ENCODE measurements around the gene RAF1. TPM values are rescaled to one million over a fixed set of nuclear protein-coding genes. Genes with fewer than 3 reads are reported as not detected.

Gene RAF1
- total and polyA plus RNA-seq, 2 of the 13 experiments (the other 11 are each of a cell fraction or from before 2014, with no cell fraction given), result 72.2 to 91.4 TPM

DNA sequence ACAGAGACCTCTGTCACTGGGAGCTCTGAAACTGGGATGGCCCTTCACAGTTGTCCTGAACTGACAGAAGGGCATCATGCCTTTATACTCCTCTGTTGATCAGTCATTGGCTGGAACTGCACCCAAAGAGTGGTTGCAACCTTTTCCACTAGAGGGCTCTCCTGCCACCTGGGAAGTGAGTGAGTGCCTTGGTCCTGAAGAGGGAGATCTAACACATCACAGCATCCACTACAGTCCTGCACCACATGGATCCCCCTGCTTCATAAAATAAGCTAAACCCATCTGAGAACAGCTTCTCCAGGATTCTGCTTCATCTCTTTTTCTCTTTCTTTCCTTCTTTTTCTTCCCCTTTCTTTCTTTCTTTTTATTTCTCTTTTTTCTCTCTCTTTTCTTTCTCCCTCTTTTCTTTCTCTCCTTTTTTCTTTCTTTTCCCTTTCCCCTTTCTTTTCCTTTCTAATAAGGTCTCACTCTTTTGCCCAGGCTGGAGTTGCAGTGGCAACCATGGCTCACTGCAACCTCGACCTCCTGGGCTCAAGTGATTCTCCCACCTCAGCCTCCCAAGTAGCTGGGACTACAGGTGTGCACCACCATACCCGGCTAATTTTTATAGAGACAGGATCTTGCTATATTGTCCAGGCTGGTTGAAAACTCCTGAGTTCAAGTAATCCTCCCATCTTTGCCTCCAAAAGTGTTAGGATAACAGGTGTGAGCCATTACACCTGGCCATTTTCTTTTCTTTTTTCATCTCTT is 42.8 kb upstream of the RAF1 start (continued):
- TF ChIP-seq ZNF180 (CRISPR knock-in tag; IDR thresholded peaks at IDR 0.05; ENCODE audit: borderline replicate concordance, low read depth) (no peak), ZFP1 (CRISPR knock-in tag; IDR thresholded peaks at IDR 0.05) (no peak), ZNF629 (CRISPR knock-in tag; conservative IDR thresholded peaks at IDR 0.05) (no peak), PHF21A (CRISPR knock-in tag; IDR thresholded peaks at IDR 0.05) (no peak), ZNF12 (CRISPR knock-in tag; IDR thresholded peaks at IDR 0.05) (no peak), GPN1 (CRISPR knock-in tag; IDR thresholded peaks at IDR 0.05; ENCODE audit: borderline replicate concordance) (no peak), RAD21 (CRISPR knock-in tag; IDR thresholded peaks at IDR 0.05) (peak; percentile 68), RXRB (CRISPR knock-in tag; IDR thresholded peaks at IDR 0.05; ENCODE audit: borderline replicate concordance) (no peak), ZNF703 (CRISPR knock-in tag; IDR thresholded peaks at IDR 0.05; ENCODE audit: borderline replicate concordance) (no peak), BORCS8-MEF2B (CRISPR knock-in tag; IDR thresholded peaks at IDR 0.05) (no peak), SMYD3 (CRISPR knock-in tag; IDR thresholded peaks at IDR 0.05) (no peak), ARNT (IDR thresholded peaks at IDR 0.05) (no peak), DMAP1 (CRISPR knock-in tag; IDR thresholded peaks at IDR 0.05) (no peak), CEBPG (CRISPR knock-in tag; IDR thresholded peaks at IDR 0.05) (no peak), ZNF350 (CRISPR knock-in tag; IDR thresholded peaks at IDR 0.05; ENCODE audit: borderline replicate concordance, low read depth) (no peak), ZNF557 (CRISPR knock-in tag; IDR thresholded peaks at IDR 0.05) (no peak), ELF4 (CRISPR knock-in tag; IDR thresholded peaks at IDR 0.05; ENCODE audit: borderline replicate concordance) (no peak)
- TF ChIP-seq, protein P1, sequence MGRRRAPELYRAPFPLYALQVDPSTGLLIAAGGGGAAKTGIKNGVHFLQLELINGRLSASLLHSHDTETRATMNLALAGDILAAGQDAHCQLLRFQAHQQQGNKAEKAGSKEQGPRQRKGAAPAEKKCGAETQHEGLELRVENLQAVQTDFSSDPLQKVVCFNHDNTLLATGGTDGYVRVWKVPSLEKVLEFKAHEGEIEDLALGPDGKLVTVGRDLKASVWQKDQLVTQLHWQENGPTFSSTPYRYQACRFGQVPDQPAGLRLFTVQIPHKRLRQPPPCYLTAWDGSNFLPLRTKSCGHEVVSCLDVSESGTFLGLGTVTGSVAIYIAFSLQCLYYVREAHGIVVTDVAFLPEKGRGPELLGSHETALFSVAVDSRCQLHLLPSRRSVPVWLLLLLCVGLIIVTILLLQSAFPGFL (CRISPR knock-in tag; IDR thresholded peaks at IDR 0.05), result no peak
- TF ChIP-seq, protein P2, sequence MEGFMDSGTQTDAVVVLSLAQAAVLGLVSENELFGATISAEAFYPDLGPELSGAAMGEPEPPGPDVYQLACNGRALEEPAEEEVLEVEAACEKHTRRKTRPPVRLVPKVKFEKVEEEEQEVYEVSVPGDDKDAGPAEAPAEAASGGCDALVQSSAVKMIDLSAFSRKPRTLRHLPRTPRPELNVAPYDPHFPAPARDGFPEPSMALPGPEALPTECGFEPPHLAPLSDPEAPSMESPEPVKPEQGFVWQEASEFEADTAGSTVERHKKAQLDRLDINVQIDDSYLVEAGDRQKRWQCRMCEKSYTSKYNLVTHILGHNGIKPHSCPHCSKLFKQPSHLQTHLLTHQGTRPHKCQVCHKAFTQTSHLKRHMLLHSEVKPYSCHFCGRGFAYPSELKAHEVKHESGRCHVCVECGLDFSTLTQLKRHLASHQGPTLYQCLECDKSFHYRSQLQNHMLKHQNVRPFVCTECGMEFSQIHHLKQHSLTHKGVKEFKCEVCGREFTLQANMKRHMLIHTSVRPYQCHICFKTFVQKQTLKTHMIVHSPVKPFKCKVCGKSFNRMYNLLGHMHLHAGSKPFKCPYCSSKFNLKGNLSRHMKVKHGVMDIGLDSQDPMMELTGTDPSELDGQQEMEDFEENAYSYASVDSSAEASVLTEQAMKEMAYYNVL (CRISPR knock-in tag; IDR thresholded peaks at IDR 0.05; ENCODE audit: borderline replicate concordance), result no peak
- TF ChIP-seq, protein P3, sequence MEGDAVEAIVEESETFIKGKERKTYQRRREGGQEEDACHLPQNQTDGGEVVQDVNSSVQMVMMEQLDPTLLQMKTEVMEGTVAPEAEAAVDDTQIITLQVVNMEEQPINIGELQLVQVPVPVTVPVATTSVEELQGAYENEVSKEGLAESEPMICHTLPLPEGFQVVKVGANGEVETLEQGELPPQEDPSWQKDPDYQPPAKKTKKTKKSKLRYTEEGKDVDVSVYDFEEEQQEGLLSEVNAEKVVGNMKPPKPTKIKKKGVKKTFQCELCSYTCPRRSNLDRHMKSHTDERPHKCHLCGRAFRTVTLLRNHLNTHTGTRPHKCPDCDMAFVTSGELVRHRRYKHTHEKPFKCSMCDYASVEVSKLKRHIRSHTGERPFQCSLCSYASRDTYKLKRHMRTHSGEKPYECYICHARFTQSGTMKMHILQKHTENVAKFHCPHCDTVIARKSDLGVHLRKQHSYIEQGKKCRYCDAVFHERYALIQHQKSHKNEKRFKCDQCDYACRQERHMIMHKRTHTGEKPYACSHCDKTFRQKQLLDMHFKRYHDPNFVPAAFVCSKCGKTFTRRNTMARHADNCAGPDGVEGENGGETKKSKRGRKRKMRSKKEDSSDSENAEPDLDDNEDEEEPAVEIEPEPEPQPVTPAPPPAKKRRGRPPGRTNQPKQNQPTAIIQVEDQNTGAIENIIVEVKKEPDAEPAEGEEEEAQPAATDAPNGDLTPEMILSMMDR (CRISPR knock-in tag; IDR thresholded peaks at IDR 0.05), result peak; percentile 90
- TF ChIP-seq, protein P4, sequence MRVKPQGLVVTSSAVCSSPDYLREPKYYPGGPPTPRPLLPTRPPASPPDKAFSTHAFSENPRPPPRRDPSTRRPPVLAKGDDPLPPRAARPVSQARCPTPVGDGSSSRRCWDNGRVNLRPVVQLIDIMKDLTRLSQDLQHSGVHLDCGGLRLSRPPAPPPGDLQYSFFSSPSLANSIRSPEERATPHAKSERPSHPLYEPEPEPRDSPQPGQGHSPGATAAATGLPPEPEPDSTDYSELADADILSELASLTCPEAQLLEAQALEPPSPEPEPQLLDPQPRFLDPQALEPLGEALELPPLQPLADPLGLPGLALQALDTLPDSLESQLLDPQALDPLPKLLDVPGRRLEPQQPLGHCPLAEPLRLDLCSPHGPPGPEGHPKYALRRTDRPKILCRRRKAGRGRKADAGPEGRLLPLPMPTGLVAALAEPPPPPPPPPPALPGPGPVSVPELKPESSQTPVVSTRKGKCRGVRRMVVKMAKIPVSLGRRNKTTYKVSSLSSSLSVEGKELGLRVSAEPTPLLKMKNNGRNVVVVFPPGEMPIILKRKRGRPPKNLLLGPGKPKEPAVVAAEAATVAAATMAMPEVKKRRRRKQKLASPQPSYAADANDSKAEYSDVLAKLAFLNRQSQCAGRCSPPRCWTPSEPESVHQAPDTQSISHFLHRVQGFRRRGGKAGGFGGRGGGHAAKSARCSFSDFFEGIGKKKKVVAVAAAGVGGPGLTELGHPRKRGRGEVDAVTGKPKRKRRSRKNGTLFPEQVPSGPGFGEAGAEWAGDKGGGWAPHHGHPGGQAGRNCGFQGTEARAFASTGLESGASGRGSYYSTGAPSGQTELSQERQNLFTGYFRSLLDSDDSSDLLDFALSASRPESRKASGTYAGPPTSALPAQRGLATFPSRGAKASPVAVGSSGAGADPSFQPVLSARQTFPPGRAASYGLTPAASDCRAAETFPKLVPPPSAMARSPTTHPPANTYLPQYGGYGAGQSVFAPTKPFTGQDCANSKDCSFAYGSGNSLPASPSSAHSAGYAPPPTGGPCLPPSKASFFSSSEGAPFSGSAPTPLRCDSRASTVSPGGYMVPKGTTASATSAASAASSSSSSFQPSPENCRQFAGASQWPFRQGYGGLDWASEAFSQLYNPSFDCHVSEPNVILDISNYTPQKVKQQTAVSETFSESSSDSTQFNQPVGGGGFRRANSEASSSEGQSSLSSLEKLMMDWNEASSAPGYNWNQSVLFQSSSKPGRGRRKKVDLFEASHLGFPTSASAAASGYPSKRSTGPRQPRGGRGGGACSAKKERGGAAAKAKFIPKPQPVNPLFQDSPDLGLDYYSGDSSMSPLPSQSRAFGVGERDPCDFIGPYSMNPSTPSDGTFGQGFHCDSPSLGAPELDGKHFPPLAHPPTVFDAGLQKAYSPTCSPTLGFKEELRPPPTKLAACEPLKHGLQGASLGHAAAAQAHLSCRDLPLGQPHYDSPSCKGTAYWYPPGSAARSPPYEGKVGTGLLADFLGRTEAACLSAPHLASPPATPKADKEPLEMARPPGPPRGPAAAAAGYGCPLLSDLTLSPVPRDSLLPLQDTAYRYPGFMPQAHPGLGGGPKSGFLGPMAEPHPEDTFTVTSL (CRISPR knock-in tag; IDR thresholded peaks at IDR 0.05; ENCODE audit: borderline replicate concordance), result no peak
